Astrocyte (in vitro differentiated cells and primary cell): ENCODE measurements around the gene TEX52. TPM values are rescaled to one million over a fixed set of nuclear protein-coding genes. Genes with fewer than 3 reads are reported as not detected.
A peak's percentile ranks its signal among the peaks of the same experiment; 100 is the strongest.

Experiments used
- DNase-seq: peaks from one replicate; pipeline ENCODE4 v3.0.0-alpha.2; 2010; ENCODE audit warnings: low read depth
- FAIRE-seq: peaks from 2 replicates; lab custom pipeline; 2011; peaks lifted over from hg19 to GRCh38; lab: Jason Lieb, UNC
- H2AFZ ChIP-seq: 2 replicates; pipeline ENCODE4 v1.6.0; 2012; ENCODE audit warnings: low read depth, low read length, inconsistent platforms
- H3K27ac ChIP-seq: 2 replicates; pipeline ENCODE4 v1.5.1; 2011; ENCODE audit warnings: low read depth, low read length, inconsistent platforms
- H3K27me3 ChIP-seq: 2 replicates; pipeline ENCODE4 v1.6.0; 2011; ENCODE audit warnings: low read length, inconsistent platforms; ENCODE audit not compliant: insufficient read depth
- H3K36me3 ChIP-seq: 2 replicates; pipeline ENCODE4 v1.5.1; 2011; ENCODE audit warnings: low read length, inconsistent platforms; ENCODE audit not compliant: insufficient read depth
- H3K4me1 ChIP-seq: 2 replicates; pipeline ENCODE4 v1.5.1; 2011; ENCODE audit warnings: low read length, inconsistent platforms; ENCODE audit not compliant: insufficient read depth
- H3K4me2 ChIP-seq: 2 replicates; pipeline ENCODE4 v1.6.0; 2012; ENCODE audit warnings: low read length, inconsistent platforms
- H3K4me3 ChIP-seq: 2 replicates; pipeline ENCODE4 v1.5.1; 2011; ENCODE audit warnings: low read depth, mild to moderate bottlenecking, low read length, inconsistent platforms; ENCODE audit not compliant: insufficient read depth
- H3K79me2 ChIP-seq: 2 replicates; pipeline ENCODE4 v1.6.0; 2012; ENCODE audit warnings: mild to moderate bottlenecking, low read length, inconsistent platforms; ENCODE audit not compliant: insufficient read depth
- H3K9ac ChIP-seq: 2 replicates; pipeline ENCODE4 v1.6.0; 2012; ENCODE audit warnings: mild to moderate bottlenecking, low read length, inconsistent platforms
- H3K9me3 ChIP-seq: 2 replicates; pipeline ENCODE4 v1.5.1; 2012; ENCODE audit warnings: low read depth, mild to moderate bottlenecking, low read length, inconsistent platforms; ENCODE audit not compliant: insufficient read depth
- H4K20me1 ChIP-seq: 2 replicates; pipeline ENCODE4 v1.6.0; 2012; ENCODE audit warnings: low read length, inconsistent platforms; ENCODE audit not compliant: insufficient read depth
- H3K27ac Mint-ChIP-seq: one replicate; pipeline ENCODE4 v1.8.0; 2021; ENCODE audit warnings: mild to moderate bottlenecking, mixed read lengths; ENCODE audit not compliant: unreplicated experiment
- H3K27me3 Mint-ChIP-seq: one replicate; pipeline ENCODE4 v1.8.0; 2021; ENCODE audit warnings: low read depth, mixed read lengths; ENCODE audit not compliant: unreplicated experiment
- H3K36me3 Mint-ChIP-seq: one replicate; pipeline ENCODE4 v1.8.0; 2021; ENCODE audit warnings: low read depth, mixed read lengths; ENCODE audit not compliant: unreplicated experiment
- H3K4me1 Mint-ChIP-seq: one replicate; pipeline ENCODE4 v1.8.0; 2021; ENCODE audit warnings: low read depth, mixed read lengths; ENCODE audit not compliant: unreplicated experiment
- H3K4me3 Mint-ChIP-seq: one replicate; pipeline ENCODE4 v1.8.0; 2021; ENCODE audit warnings: mild to moderate bottlenecking, moderate library complexity, mixed read lengths; ENCODE audit not compliant: unreplicated experiment
- H3K9me3 Mint-ChIP-seq: one replicate; pipeline ENCODE4 v1.8.0; 2021; ENCODE audit warnings: mild to moderate bottlenecking, mixed read lengths; ENCODE audit not compliant: unreplicated experiment
- EZH2 ChIP-seq: IDR thresholded peaks from 2 replicates; pipeline ENCODE4 v1.6.1; 2012; ENCODE audit warnings: mild to moderate bottlenecking, low read length, inconsistent platforms; ENCODE audit not compliant: insufficient read depth
- total RNA-seq: library from RNA; stranded (reverse); gene quantifications from 2 replicates; pipeline ENCODE4 v1.2.1, GENCODE V29; 2021
- TF ChIP-seq, protein P1 (sequence below): IDR thresholded peaks from 2 replicates; pipeline ENCODE4 v1.5.1; 2011; ENCODE audit warnings: low read depth, mild to moderate bottlenecking, inconsistent platforms, low read length, moderate library complexity; ENCODE audit not compliant: insufficient read depth

TEX52 gene
- total RNA-seq, 1 donor from 2014 or later: not detected

DNA sequence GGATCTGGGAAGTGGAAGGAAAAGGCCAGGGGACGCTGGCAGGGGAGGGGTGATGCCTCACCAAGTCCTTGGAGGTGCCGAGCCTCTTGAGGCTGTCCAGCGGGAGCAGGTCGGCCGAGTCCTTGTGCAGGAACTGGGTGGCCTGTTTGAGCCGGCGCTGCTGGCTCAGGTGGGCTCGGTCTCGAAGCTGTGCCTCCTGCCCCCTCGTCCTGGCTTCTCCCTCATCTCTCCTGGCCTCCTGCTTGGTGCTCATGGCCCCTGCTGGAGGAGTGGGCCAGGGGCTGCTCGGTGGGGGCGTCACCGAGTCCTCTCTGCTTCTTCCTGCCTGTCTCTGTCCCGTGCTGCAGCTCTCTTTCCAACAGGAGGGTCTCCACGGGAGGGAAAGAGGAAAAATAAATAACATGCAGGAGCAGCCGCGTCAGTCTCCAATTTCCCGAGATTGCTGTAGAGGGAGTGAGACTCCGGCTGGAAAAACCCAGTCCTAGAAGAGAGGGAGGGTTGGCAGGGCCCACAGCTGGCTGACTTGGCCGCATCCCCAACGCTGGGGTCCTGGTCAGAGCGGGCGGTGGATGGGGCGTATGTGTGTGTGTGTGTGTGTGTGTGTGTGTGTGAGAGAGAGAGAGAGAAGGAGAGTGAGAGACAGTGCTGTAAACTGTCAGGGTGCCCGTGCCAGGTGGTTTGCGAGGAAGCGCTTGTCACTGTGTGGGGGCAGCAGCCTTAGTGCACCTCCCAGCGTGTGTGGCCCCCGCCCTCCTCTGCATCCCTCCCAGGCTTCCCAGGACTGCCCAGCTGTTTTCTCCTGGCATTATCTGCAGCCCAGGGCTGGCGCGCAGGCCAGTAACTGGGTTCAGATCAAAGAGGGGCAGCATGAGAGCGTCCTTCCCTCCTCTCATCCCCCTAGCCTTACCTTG lies 22.0 kb downstream of the TEX52 start, which contains the start of gene NRIP2:
Gene NRIP2, minus strand, starts transcription at position 455 of the 911 bp plus-strand sequence. Its CDS starts 52 bp downstream, at position 403.
- Histone ChIP-seq H3K4me1 (peaks cover 19% of the 10 kb centered on the region), H4K20me1 (no peaks in the 10 kb centered on the region), H3K9me3 (no peaks in the 10 kb centered on the region), H3K79me2 (no peaks in the 10 kb centered on the region), H3K36me3 (no peaks in the 10 kb centered on the region), H3K27ac (no peak within 1 kb of the TSS), H3K4me2 (peak within 1 kb of the TSS; percentile 71), H3K4me3 (no peak within 1 kb of the TSS), H2AFZ (no peak within 1 kb of the TSS), H3K9ac (peak within 1 kb of the TSS; percentile 27), H3K27me3 (no peaks in the 10 kb centered on the region)
- Mint-ChIP-seq H3K4me3 (no peak within 1 kb of the TSS), H3K4me1 (peaks cover 14% of the 10 kb centered on the region), H3K27ac (peak within 1 kb of the TSS; percentile 85), H3K27me3 (no peaks in the 10 kb centered on the region), H3K9me3 (peaks cover 1% of the 10 kb centered on the region), H3K36me3 (peaks cover 11% of the 10 kb centered on the region)
- TF ChIP-seq EZH2: no peak
- TF ChIP-seq, protein P1, sequence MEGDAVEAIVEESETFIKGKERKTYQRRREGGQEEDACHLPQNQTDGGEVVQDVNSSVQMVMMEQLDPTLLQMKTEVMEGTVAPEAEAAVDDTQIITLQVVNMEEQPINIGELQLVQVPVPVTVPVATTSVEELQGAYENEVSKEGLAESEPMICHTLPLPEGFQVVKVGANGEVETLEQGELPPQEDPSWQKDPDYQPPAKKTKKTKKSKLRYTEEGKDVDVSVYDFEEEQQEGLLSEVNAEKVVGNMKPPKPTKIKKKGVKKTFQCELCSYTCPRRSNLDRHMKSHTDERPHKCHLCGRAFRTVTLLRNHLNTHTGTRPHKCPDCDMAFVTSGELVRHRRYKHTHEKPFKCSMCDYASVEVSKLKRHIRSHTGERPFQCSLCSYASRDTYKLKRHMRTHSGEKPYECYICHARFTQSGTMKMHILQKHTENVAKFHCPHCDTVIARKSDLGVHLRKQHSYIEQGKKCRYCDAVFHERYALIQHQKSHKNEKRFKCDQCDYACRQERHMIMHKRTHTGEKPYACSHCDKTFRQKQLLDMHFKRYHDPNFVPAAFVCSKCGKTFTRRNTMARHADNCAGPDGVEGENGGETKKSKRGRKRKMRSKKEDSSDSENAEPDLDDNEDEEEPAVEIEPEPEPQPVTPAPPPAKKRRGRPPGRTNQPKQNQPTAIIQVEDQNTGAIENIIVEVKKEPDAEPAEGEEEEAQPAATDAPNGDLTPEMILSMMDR: no peak
- DNase-seq: peak; percentile 44
- FAIRE-seq: no peak

DNA sequence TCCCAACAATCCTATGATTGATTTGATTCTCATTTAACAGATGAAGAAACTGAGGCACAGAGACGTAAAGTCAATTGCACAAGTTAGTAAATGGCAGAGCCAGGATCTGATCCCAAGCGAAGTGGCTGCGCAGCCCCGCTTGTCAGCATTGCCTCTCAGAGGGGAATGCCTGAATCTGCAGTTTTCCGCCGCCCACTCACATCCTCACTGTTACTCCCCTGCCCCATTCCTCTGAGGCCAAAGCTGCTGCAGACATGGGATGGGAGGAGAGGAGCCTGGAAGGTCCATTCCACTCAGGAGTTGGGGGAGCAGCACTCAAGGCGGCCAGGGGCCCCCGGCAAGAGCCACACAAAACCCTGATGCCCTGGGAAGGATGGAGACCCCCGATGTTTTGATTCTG lies 23.0 kb downstream of the TEX52 start:
- Histone ChIP-seq H2AFZ (no peak overlapping the region), H3K79me2 (no peaks in the 10 kb centered on the region), H3K4me3 (no peak overlapping the region), H3K27ac (no peak overlapping the region), H3K36me3 (peaks cover 4% of the 10 kb centered on the region), H3K9me3 (no peaks in the 10 kb centered on the region), H3K4me2 (peak overlapping the region; percentile 71), H4K20me1 (no peaks in the 10 kb centered on the region), H3K4me1 (peaks cover 19% of the 10 kb centered on the region), H3K9ac (no peak overlapping the region), H3K27me3 (no peaks in the 10 kb centered on the region)
- Mint-ChIP-seq H3K9me3 (peaks cover 1% of the 10 kb centered on the region), H3K36me3 (peaks cover 9% of the 10 kb centered on the region), H3K4me3 (no peak overlapping the region), H3K4me1 (peaks cover 12% of the 10 kb centered on the region), H3K27me3 (no peaks in the 10 kb centered on the region), H3K27ac (no peak overlapping the region)
- FAIRE-seq (no peak), DNase-seq (no peak)
- no peak for TF ChIP-seq EZH2
- TF ChIP-seq, protein P1: no peak
